ENCODE measurements around the gene CRLF1. TPM values are rescaled to one million over a fixed set of nuclear protein-coding genes. Genes with fewer than 3 reads are reported as not detected.

The CRLF1 gene
- total RNA-seq, 1 experiment from 2014 or later = 0.46 TPM

DNA sequence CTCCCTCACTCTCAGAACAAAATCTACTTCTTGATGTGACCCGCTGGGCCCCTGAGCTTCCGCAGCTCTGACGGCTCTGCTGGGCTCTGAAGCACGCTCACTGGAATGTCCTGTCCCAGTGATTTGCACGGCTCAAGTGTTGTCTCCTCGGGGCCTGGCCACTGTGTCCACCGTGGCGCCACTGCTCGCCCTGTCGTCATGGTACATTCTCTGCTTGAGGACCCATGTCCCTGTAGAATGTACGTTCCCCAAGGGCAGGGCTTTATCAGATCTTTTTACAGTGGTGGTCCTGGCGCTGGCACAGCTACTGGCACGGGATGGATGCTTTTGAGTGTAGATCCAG lies 42.3 kb upstream of the CRLF1 start:
- no TSS peak for BruUV-seq (replicated peaks)
- TF ChIP-seq, protein P1, sequence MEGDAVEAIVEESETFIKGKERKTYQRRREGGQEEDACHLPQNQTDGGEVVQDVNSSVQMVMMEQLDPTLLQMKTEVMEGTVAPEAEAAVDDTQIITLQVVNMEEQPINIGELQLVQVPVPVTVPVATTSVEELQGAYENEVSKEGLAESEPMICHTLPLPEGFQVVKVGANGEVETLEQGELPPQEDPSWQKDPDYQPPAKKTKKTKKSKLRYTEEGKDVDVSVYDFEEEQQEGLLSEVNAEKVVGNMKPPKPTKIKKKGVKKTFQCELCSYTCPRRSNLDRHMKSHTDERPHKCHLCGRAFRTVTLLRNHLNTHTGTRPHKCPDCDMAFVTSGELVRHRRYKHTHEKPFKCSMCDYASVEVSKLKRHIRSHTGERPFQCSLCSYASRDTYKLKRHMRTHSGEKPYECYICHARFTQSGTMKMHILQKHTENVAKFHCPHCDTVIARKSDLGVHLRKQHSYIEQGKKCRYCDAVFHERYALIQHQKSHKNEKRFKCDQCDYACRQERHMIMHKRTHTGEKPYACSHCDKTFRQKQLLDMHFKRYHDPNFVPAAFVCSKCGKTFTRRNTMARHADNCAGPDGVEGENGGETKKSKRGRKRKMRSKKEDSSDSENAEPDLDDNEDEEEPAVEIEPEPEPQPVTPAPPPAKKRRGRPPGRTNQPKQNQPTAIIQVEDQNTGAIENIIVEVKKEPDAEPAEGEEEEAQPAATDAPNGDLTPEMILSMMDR (conservative IDR thresholded peaks at IDR 0.05) = no peak
- no peak for TF ChIP-seq EZH2 (IDR thresholded peaks at IDR 0.05; ENCODE audit: low read depth)
- CTCF ChIA-PET = no interaction called here
- Histone ChIP-seq H3K27me3 (ENCODE audit: insufficient read depth, low read depth) (no peaks in the 10 kb centered on the region), H3K9me3 (ENCODE audit: insufficient read depth, low read depth) (no peaks in the 10 kb centered on the region), H2AFZ (no peak overlapping the region), H3K27ac (no peak overlapping the region), H3K36me3 (ENCODE audit: low read depth) (no peaks in the 10 kb centered on the region), H3K4me2 (no peak overlapping the region), H3K4me3 (no peak overlapping the region), H4K20me1 (ENCODE audit: insufficient read depth) (peaks cover 33% of the 10 kb centered on the region), H3F3A (ENCODE audit: insufficient read depth, low read depth) (no peaks in the 10 kb centered on the region), H3K4me1 (replicated peaks; ENCODE audit: insufficient read depth) (no peaks in the 10 kb centered on the region), H3K79me2 (ENCODE audit: low read depth) (no peaks in the 10 kb centered on the region), H3K9me2 (ENCODE audit: insufficient read depth) (no peaks in the 10 kb centered on the region)
- POLR2A ChIA-PET (ENCODE audit: unreplicated experiment) = no interaction called here
- intact Hi-C loops (cut with micrococcal nuclease; ENCODE audit: unreplicated experiment) = no loop called here
- no peak for DNase-seq

DNA sequence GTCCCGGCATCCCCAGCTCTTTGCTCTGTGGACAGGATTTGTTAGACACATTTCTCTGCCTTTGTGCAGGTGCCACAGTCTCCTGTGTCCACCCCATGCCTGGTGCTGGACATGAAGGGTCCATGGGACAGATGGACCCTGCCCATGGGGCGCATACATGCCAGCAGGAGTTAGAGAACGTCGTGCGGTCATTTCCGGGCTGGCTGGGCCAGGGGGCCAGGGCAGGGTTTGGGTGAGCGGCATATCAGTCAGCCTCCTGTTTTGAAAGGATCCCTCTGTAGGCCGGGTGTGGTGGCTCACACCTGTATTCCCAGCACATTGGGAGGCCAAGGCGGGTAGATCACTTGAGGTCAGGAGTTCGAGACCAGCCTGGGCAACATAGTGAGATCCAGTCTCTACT lies 41.2 kb upstream of the CRLF1 start:
- Histone ChIP-seq H3K9me3 (ENCODE audit: insufficient read depth, low read depth) (no peaks in the 10 kb centered on the region), H3K9me2 (ENCODE audit: insufficient read depth) (no peaks in the 10 kb centered on the region), H3K27ac (no peak overlapping the region), H3K4me2 (no peak overlapping the region), H3F3A (ENCODE audit: insufficient read depth, low read depth) (no peaks in the 10 kb centered on the region), H2AFZ (no peak overlapping the region), H4K20me1 (ENCODE audit: insufficient read depth) (peaks cover 38% of the 10 kb centered on the region), H3K79me2 (ENCODE audit: low read depth) (no peaks in the 10 kb centered on the region), H3K4me3 (no peak overlapping the region), H3K36me3 (ENCODE audit: low read depth) (no peaks in the 10 kb centered on the region), H3K27me3 (ENCODE audit: insufficient read depth, low read depth) (no peaks in the 10 kb centered on the region), H3K4me1 (replicated peaks; ENCODE audit: insufficient read depth) (no peaks in the 10 kb centered on the region)
- TF ChIP-seq, protein P1 (conservative IDR thresholded peaks at IDR 0.05) = no peak
- TF ChIP-seq EZH2 (IDR thresholded peaks at IDR 0.05; ENCODE audit: low read depth) = no peak
- DNase-seq = no peak
- ChIA-PET POLR2A (ENCODE audit: unreplicated experiment) (no interaction called here), CTCF (no interaction called here)
- intact Hi-C loops (cut with micrococcal nuclease; ENCODE audit: unreplicated experiment) = no loop called here
- no TSS peak for BruUV-seq (replicated peaks)

DNA sequence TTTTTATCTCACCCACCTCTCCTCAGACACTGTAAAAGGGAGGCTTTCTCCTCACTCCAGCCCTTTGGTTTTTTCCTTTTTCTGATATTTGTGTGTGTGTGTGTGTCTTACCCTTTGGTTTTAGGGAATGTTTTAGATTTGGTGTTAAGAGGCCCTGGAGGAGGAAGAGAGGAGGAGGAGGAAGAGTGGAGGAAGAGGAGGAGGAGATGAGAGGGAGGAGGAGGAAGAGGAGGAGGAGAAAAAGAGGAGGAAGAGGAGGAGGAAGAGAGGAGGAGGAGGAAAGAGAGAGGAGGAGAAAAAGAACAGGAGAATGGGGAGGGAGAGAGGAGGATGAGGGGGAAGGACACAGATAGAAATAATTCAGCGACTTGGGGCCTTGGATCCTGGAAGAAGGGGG lies 40.8 kb upstream of the CRLF1 start:
- Histone ChIP-seq H4K20me1 (ENCODE audit: insufficient read depth) (peaks cover 35% of the 10 kb centered on the region), H3K9me2 (ENCODE audit: insufficient read depth) (no peaks in the 10 kb centered on the region)
- BruUV-seq (replicated peaks) = no TSS peak

More for the DNA sequence above, 40.8 kb upstream of the CRLF1 start:
- intact Hi-C loops (cut with micrococcal nuclease; ENCODE audit: unreplicated experiment) = no loop called here
- no peaks in the 10 kb centered on the region for H3K9me3 ChIP-seq (ENCODE audit: insufficient read depth, low read depth)
- no peak overlapping the region for H3K27ac ChIP-seq
- no peak overlapping the region for H3K4me3 ChIP-seq
- no peaks in the 10 kb centered on the region for H3K4me1 ChIP-seq (replicated peaks; ENCODE audit: insufficient read depth)
- no peak overlapping the region for H2AFZ ChIP-seq
- POLR2A ChIA-PET (ENCODE audit: unreplicated experiment) = no interaction called here
- peaks cover 2% of the 10 kb centered on the region; the same call in 1 of the 2 replicates for H3K79me2 ChIP-seq (ENCODE audit: low read depth)
- no peak for TF ChIP-seq EZH2 (IDR thresholded peaks at IDR 0.05; ENCODE audit: low read depth)
- TF ChIP-seq, protein P1 (conservative IDR thresholded peaks at IDR 0.05) = no peak
- H3K27me3 ChIP-seq (ENCODE audit: insufficient read depth, low read depth) = no peaks in the 10 kb centered on the region
- no peaks in the 10 kb centered on the region for H3F3A ChIP-seq (ENCODE audit: insufficient read depth, low read depth)
- H3K4me2 ChIP-seq = no peak overlapping the region
- no peak for DNase-seq
- no peaks in the 10 kb centered on the region for H3K36me3 ChIP-seq (ENCODE audit: low read depth)
- CTCF ChIA-PET = no interaction called here

All from PC-9 (cell line).